Endodermal cell (in vitro differentiated cells): ENCODE measurements around the gene ZNF354B. TPM values are rescaled to one million over a fixed set of nuclear protein-coding genes. Genes with fewer than 3 reads are reported as not detected.
A peak's percentile ranks its signal among the peaks of the same experiment; 100 is the strongest.
"Not testable (repeated sequence)": the region's sequence is repeated elsewhere in the genome, so short reads cannot be mapped to it uniquely, and the experiment has no call there.

Source experiments
- DNase-seq: peaks from one replicate; pipeline ENCODE4 v3.0.0-alpha.2; 2017
- H3K27ac ChIP-seq: 2 replicates; pipeline ENCODE4 v1.5.1; 2013; ENCODE audit warnings: mild to moderate bottlenecking, low read depth, low read length, moderate library complexity
- H3K27me3 ChIP-seq: 2 replicates; pipeline ENCODE4 v1.6.1; 2013; ENCODE audit warnings: mild to moderate bottlenecking, low read length, moderate library complexity; ENCODE audit not compliant: insufficient read depth, control insufficient read depth, poor library complexity, severe bottlenecking
- H3K36me3 ChIP-seq: 2 replicates; pipeline ENCODE4 v1.7.0; 2013; ENCODE audit warnings: mild to moderate bottlenecking, low read length, moderate library complexity; ENCODE audit not compliant: control insufficient read depth, insufficient read depth
- H3K4me1 ChIP-seq: one replicate; pipeline ENCODE4 v1.7.0; 2013; ENCODE audit warnings: low read length; ENCODE audit not compliant: control insufficient read depth, insufficient read depth
- H3K4me3 ChIP-seq: 2 replicates; pipeline ENCODE4 v1.5.1; 2013; ENCODE audit warnings: mild to moderate bottlenecking, low read length, moderate library complexity
- H3K9ac ChIP-seq: 2 replicates; pipeline ENCODE4 v1.6.1; 2013; ENCODE audit warnings: mild to moderate bottlenecking, low read length, moderate library complexity; ENCODE audit not compliant: poor library complexity, severe bottlenecking; ENCODE audit errors: extremely low read depth
- H3K9me3 ChIP-seq: 2 replicates; pipeline ENCODE4 v1.6.1; 2013; ENCODE audit warnings: mild to moderate bottlenecking, low read length, moderate library complexity; ENCODE audit not compliant: control insufficient read depth
- H3K27ac Mint-ChIP-seq: 2 replicates; pipeline ENCODE4 v1.8.0; 2020; ENCODE audit warnings: mixed read lengths
- H3K27me3 Mint-ChIP-seq: 2 replicates; pipeline ENCODE4 v1.8.0; 2021; ENCODE audit warnings: mild to moderate bottlenecking, mixed read lengths; ENCODE audit not compliant: insufficient read depth
- H3K36me3 Mint-ChIP-seq: 2 replicates; pipeline ENCODE4 v1.8.0; 2020; ENCODE audit warnings: low read depth, mixed read lengths
- H3K4me1 Mint-ChIP-seq: 2 replicates; pipeline ENCODE4 v1.8.0; 2020; ENCODE audit warnings: mixed read lengths
- H3K4me3 Mint-ChIP-seq: 2 replicates; pipeline ENCODE4 v1.8.0; 2020; ENCODE audit warnings: mild to moderate bottlenecking, moderate library complexity, mixed read lengths
- H3K9me3 Mint-ChIP-seq: 2 replicates; pipeline ENCODE4 v1.8.0; 2020; ENCODE audit warnings: mild to moderate bottlenecking, mixed read lengths
- CTCF ChIP-seq: fragments of 200-600 bp; sonication (generic); conservative IDR thresholded peaks from 2 replicates; pipeline ENCODE4 v1.5.0; 2021; ENCODE audit warnings: antibody characterized with exemption, mild to moderate bottlenecking
- WGBS, 2 experiments: methylation state at CpG; one replicate each; pipeline versions ENCODE4 v1.1.5 to v1.1.7; 2013; ENCODE audit warnings: missing lambda C conversion rate in 2 of 2, mixed read lengths in 1 of 2; ENCODE audit not compliant: insufficient coverage in 1 of 2, insufficient read length in 1 of 2; 5-methylcytosine and 5-hydroxymethylcytosine counted together
- total RNA-seq, 2 donors: library from RNA; stranded (reverse); fragmentation: NEBNext Ultra II Directional in 1 of 2; extraction: Animal tissue kit (Norgen Biotek cat#: 25700) in 1 of 2; gene quantifications; 2 replicates in 1 of 2; 3 replicates in 1 of 2; pipeline ENCODE4 v1.2.1, GENCODE V29; 2021

Gene ZNF354B
- total RNA-seq, 2 donors from 2014 or later: 24.3 to 26.0 TPM

GRCh38 chr5:178836628-178837027 is 23.1 kb upstream of the ZNF354B start:
- no peaks in the 10 kb centered on the region for H3K36me3 ChIP-seq
- peaks cover 5% of the 10 kb centered on the region for H3K9me3 ChIP-seq
- no peaks in the 10 kb centered on the region for H3K27me3 ChIP-seq
- no peak overlapping the region for H3K4me3 Mint-ChIP-seq
- H3K36me3 Mint-ChIP-seq: no peaks in the 10 kb centered on the region
- H3K9me3 Mint-ChIP-seq: peaks cover 4% of the 10 kb centered on the region
- 90% methylated on average over 4 of the region's 4 CpGs; no CpG with 5 or more reads in 1 of the 2 experiments for WGBS, 2 experiments
- H3K27ac Mint-ChIP-seq: no peak overlapping the region
- no peaks in the 10 kb centered on the region for H3K4me1 Mint-ChIP-seq
- H3K27me3 Mint-ChIP-seq: peaks cover 5% of the 10 kb centered on the region
- no peak overlapping the region for H3K4me3 ChIP-seq
- no peak overlapping the region for H3K27ac ChIP-seq
- no peaks in the 10 kb centered on the region for H3K4me1 ChIP-seq
- TF ChIP-seq CTCF: no peak
- H3K9ac ChIP-seq: no peak overlapping the region
- DNase-seq: no peak

DNA sequence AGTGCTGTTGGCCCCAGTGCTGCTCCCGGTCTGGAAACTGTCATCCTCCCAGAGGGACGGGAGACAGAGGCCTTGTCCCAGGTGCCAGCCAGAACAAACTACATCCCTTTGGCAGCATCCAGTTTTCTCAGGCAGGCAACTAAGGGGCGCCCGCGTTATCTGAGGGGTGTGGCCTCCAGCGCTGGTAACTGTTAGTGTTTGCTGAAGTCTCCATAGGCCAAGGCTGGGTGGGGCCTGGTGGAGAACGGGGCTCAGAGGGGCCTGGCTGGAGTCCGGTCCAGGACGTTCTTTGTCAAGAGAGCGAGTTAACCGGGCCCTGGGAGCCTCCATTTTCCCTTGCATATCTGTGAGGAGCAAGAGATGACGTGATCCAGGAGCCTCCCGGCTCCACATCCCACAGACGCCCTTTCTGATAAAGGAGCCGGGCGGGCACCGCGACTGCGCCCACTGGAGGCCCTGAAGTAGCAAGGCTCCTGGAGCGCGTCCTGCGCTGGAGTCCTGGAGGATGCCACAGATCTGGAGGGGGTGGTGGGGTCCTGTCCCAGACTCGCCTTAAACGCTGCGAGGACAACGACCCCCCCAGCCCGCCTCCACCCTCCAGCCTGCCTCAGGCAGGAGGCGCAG is 20.9 kb upstream of the ZNF354B start:
- not testable (repeated sequence) for H3K4me3 ChIP-seq, H3K27ac Mint-ChIP-seq, H3K27ac ChIP-seq, H3K9ac ChIP-seq, H3K27me3 ChIP-seq, DNase-seq, H3K27me3 Mint-ChIP-seq, H3K4me1 Mint-ChIP-seq, H3K9me3 Mint-ChIP-seq, H3K9me3 ChIP-seq, H3K4me3 Mint-ChIP-seq, H3K4me1 ChIP-seq, H3K36me3 Mint-ChIP-seq, H3K36me3 ChIP-seq
- WGBS, 2 experiments: 91 to 99% methylated on average over 12 to 28 of the region's 28 CpGs

DNA sequence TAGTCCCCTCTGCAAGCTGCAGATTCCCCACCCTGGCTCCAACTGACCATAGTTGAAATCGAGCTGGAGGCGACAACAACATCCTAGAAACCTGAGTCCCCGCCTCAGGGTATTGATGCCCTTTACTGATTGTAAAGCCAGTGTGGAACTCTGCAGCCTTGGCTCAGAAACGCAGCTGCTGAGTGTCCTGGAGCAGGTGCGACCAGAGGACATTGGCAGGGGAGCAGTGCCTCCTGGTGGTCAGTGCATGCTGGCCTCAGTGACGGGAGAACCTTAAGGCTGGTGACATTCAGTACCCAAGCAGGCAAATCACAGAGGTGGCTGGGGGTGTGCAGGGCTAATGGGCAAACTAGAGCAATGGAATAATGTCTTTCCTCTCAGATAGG is 20.4 kb upstream of the ZNF354B start:
- Histone ChIP-seq H3K4me3 (no peak overlapping the region), H3K9ac (no peak overlapping the region), H3K36me3 (no peaks in the 10 kb centered on the region), H3K4me1 (no peaks in the 10 kb centered on the region), H3K9me3 (peaks cover 8% of the 10 kb centered on the region), H3K27me3 (no peaks in the 10 kb centered on the region), H3K27ac (no peak overlapping the region)
- WGBS, 2 experiments: 29 to 39% methylated on average over 5 to 6 of the region's 6 CpGs
- Mint-ChIP-seq H3K4me1 (no peaks in the 10 kb centered on the region), H3K27me3 (peaks cover 11% of the 10 kb centered on the region), H3K9me3 (no peaks in the 10 kb centered on the region), H3K4me3 (no peak overlapping the region), H3K36me3 (no peaks in the 10 kb centered on the region), H3K27ac (peak overlapping the region; percentile 16)
- DNase-seq: peak; percentile 93
- TF ChIP-seq CTCF: peak; percentile 87

DNA sequence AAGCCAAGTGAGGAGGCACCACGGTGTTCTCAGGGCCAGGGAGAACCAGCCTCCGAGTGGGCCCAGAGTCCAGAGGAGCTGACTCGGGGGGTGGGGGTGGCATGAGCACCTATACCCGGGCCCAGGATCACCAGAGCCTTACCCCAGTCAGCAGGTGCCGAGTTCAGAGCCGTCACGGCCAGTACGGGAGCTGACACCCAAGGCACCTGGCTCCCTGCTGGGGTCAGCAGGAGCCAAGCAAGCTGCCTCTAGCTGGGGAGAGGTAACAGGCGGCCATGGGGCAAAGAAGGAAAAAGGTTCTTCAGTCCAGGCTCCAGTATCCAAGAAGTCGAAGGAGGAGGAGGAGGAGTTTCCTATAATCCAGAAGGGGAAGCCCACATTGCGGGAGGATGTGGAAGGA is 19.4 kb upstream of the ZNF354B start:
- H3K9me3 Mint-ChIP-seq, H3K4me1 ChIP-seq, H3K27me3 ChIP-seq, H3K4me3 ChIP-seq, H3K9ac ChIP-seq, H3K36me3 ChIP-seq, H3K27ac ChIP-seq, DNase-seq, H3K27ac Mint-ChIP-seq, H3K4me1 Mint-ChIP-seq, H3K4me3 Mint-ChIP-seq, H3K9me3 ChIP-seq, H3K36me3 Mint-ChIP-seq: not testable (repeated sequence)
- H3K27me3 Mint-ChIP-seq: peaks cover 12% of the 10 kb centered on the region
- 84 to 100% methylated on average over 3 to 11 of the region's 11 CpGs for WGBS, 2 experiments
